GM18868 (cell line): ENCODE results near the gene PRKCA.

ENCODE experiments used
- ATAC-seq: cut with Tn5 transposase; IDR thresholded peaks from one replicate; pipeline ENCODE4 v1.9.1; 2021; ENCODE audit warnings: mild to moderate bottlenecking, moderate library complexity; ENCODE audit not compliant: unreplicated experiment

Gene PRKCA

DNA sequence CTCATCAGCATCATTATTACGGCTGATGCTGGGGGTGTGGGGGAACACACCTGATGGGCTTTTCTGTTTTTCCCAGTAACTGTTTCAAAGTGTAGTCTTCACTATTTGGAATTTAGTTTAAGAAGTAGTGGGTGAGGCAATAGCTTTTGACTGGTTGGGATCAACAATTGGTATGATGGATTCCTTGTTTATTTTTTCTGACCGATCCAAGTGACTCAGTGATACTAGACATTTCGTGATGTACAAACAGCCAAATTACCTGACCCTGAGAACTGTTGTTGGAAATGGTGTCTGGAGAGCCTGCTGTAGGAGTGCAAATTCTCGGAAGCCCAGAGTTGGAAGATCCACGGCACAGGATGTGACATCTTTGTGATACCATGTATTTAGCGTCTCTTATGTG is 204.2 kb downstream of the PRKCA start:
- ATAC-seq, result no peak

DNA sequence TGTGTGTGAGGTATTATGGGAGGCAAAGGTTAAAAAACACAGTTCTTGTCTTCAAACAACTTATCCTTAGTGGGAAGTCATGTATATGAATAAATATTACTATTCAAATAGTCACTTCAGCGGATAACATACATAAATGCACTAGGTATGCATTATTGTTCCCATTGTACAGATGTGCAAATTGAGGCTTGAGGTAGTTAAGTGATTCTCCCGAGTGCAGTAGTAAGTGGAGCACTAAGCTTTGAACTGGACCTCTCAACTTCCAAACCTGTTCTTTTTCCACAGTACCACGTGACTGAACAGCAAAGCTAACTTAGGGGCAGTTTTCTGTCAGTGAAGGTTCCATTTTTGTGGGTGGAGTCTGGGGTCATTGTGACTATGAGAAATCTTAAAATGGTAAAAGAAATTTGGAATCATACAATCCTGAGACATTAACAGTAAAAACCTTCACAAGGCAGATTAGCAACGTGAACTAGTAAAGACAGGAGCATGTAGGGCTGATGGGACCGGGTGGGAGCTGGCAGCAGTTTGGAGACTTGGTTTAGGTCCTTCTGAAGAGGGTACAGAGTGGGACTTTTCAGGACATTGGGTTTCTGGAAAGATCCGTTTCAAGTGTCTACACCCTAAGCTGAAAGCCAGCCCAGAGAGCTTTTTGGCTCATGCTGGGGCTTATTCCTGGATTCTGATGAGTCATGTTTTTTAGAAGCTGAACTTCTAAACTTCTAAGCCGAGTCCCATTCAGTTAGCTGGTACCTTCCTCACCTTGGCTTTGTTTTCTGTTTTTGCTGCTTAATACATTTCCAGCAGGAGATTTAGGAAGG is 204.9 kb downstream of the PRKCA start:
- no peak for ATAC-seq

DNA sequence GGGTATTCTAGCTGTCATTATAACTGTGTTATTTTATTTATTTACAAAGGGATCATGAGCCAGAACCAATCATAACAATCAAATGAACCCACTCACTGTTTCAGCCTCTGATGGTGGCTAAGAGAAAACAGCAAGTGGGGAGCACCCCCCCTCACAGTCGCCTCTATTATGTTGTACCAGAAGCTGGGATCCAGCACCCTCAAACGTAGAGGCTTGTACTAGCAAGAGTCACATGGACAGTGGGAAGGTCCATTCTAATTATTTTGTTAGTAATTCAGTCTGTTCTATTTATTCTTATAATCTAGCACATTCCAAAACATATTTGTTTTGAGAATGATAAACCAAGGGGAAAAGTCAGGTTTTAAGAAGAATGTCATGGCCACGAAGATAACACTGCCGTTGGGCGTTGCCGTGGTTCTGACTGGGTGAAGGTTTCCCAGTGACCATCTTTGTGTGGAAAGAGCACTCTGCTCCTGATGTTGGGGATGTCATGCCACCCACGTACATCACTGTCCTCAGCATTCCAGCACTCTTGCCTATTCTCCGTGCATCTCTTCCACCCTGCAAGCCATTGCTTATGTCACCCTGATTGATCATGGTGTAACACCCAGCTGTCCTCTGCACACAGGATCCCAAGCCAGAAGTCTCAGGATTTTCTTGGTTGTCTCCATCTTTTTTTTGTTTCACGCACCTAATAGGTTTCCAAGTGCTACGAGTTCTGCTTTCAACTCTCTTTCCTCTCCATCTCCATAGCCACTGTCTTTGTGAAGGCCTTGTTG is 205.8 kb downstream of the PRKCA start:
- ATAC-seq, result no peak

DNA sequence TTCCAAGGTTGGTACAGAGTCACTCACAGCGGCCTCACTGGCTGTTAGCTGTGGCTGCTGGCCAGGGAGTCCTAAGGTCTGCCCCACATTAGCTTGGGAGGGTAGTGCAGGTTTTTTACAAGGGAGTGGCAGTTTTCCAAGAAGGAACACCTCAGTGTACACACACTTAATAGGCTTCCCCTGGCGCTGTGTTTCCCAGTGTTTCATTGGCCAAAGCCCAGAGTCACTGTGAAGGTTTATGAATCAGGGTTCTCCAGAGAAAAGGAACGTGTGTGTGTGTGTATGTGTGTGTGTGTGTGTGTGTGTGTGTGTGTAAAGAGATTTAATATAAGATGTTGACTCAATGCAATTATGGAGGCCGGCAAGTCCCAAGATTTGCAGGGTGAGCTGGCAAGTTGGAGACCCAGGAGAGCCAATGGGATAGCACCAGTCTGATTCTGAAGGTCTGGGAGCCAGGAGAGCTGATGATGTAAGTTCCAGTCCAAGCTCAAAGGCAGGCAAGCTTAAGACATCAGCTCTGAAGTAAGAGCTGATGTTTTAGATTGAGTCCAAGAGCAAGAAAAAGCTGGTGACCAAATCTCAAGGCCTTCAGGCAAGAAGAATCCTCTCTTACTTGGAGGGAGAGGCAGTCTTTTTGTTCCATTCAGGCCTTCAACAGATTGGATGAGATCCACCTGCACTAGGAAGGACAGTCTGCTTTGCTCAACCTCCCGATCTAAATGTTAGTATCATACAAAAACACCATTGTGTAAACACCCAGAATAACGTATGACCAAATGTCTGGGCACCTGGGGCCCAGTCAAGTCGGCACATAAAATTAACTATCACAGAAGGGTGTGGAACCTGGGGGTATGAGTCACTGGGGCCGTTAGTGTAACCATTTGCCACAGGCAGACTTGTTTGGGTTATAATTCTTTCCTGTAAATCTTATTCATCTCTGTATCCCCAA is 206.8 kb downstream of the PRKCA start:
- ATAC-seq, result no peak

DNA sequence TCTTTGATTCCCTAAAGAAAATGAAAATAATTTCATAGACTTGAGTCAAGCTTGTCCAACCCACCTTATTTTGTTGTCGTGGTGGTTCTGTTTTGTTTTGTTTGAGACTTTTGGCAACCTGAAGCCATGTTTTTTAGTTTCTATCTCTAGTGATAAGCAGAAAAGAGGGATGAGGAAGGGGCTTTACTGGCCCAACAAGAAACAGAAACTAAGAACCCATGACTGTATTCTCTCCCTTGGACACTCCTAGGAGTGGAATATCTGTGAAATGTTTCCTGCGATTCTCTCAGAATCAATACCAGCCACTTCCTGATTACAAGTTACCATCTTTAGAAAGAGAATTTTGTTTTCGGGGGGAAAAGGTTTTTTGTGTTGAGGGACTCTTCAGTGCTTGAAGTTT is 207.5 kb downstream of the PRKCA start:
- no peak for ATAC-seq

DNA sequence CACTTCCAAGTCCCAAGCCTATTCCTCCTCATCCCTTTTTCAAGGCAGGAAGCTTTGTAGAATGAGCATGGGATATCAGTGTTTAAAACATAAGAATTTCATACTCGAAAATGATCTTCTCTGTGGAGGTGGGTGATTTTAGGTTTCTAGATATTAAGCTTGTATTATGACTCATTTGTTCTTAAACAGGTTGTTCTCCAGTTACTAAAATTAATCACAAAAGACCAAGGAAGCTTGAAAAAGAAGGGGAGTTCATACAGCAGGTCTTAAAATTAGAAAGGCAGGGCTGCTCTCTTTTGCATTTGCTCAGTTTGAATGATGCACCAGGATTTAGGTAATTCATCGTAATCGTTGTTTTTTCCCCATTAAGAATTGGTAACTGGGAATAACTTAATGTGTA is 208.7 kb downstream of the PRKCA start:
- ATAC-seq, result no peak

DNA sequence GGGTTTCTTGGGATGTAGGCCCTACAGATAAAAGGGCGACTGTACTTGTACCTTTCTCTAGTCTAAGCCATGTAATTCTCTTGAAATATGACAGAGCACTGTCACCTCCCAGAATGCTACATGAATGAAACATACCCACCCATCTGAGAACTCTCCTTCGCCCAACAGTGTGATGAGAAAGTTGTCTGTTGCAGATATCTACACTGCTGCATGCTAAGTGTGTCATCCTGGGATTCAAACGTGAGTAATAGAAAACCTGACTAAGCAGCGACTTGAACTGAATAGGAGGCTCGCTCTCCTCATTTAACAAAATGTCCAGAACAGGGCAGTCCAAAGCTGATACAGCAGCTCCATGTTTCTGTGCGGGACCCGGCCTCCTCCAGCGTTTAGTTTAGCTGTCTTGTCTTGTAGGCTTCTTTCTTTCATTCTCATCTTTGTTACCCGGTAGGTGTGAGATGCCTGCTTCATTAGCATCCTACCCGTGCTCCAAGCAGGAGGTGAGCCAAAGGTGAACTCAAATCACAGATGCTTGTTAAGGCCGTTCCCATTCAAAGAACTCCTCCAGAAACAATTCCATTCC is 211.9 kb downstream of the PRKCA start:
- ATAC-seq, result no peak

DNA sequence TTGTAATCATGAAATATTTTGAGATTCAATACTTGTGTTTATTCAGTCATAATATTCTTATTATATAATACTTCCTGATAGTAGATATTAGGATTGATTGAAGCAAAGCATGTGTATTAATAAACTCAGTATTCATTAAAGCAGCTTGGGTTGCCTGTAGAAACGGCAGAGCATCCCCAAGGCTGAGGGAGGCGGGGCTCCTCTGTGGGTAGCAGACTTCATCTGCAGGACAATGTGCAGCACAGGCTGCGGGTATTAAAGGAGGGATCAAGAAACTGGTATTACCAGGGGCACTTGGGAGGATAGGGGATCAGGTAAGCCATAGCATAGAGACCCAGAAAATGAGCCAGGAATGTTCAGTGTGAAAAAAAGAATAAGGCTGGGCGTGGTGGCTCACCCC is 213.6 kb downstream of the PRKCA start:
- ATAC-seq, result no peak

DNA sequence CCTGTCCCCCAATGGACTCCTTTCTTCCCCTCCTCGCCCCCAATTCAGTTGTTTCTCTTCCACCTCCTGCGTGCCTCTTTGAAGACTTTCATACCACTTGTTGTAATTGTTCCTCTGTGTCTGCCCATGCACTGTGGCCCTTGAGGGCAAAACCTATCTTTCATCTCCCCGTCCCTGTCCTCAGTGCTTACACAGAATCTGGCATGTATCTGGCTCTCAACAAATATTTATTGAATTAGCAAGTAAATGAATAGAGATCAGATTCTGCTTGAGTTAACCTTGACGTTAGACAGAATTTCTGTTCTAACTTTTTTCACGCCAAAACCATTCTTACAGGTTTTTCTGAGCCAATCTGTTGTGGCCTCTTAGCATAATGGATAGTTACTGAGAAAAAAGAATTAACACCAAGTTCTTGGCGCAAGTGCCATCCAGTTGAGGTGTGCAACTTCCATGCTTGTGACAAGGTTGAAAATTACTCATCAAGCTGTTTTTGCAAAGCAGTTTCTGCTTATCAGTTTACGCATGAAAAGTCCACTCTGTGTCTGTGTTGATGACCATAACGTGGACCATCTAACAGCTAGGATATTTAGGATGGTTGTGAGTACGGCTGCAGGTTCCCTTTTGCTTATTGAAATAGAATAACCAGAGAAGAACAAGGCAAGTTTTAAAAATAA is 215.1 kb downstream of the PRKCA start:
- no peak for ATAC-seq

DNA sequence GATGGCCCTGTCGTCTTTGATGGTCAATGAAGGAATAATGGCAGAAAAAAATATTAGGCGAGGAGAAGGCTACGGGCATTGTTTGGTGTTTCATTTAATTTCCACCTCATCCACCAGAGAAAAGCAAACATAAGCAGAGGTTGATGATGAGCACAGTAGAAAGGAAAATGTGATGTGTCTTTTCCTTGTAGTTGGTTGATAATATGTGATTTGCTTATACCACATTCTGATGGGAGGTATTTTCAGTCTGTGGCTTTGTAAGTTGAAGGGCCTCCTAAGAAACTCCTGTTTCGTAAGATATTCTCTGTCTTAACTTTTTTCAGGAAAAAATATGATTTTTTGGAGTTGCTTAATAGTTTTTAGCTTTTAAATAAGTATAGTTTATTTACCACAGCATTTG is 215.7 kb downstream of the PRKCA start:
- no peak for ATAC-seq

DNA sequence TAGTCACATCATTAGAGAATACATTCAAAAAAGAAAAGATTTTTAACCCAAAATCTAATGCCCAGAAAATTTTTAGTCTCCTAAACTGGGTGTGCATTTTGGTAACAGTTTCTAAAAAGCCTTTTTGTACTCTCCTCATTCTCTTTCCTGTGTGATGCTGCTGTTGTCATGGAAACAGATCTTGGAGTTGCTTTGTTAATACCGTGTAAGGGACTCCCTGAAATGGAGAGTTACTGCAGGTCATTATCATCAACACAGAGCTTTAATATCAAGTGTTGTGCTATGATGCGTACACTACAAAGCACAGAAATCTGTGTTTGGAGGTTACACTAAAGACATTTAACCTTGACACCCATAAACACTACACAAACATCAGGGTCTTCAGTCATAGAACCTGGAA is 216.3 kb downstream of the PRKCA start:
- no peak for ATAC-seq

DNA sequence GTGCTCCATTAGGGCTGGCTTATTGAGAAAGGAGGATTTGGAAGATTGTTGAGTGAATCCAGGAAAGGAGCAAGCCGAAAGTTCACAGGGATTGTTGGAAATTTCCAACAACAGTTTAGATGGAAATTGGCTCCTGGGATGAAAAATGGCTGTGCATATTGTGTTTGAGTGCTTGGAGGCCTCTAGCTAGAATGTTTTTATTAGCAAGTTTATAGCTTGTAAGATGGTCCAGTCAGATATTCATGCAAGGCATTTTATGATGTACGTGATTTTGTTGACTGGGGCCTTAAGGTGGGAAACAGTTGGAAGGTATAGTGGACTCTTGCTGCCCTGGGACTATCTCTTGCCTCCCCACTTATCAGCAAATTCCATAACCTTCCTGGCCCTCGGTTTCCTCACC is 216.7 kb downstream of the PRKCA start:
- no peak for ATAC-seq

DNA sequence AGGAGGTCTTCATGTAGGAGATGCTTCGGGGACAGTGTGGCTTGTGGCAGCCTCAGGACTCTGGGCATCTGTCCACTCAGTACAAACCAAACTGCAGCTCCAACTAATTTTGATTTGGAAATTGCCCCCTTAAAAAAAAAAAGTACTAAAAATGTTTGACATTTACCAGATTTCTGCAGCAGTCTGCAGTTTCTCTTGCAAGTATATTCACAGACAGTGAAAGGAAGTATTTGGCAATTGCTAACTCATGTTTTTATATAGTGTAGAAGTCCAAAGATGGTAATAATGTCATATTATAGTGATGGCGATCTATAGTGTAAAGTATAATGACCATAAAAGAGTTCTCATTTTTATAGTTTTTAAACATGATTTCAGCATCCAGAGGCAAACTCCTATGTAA is 218.6 kb downstream of the PRKCA start:
- no peak for ATAC-seq

DNA sequence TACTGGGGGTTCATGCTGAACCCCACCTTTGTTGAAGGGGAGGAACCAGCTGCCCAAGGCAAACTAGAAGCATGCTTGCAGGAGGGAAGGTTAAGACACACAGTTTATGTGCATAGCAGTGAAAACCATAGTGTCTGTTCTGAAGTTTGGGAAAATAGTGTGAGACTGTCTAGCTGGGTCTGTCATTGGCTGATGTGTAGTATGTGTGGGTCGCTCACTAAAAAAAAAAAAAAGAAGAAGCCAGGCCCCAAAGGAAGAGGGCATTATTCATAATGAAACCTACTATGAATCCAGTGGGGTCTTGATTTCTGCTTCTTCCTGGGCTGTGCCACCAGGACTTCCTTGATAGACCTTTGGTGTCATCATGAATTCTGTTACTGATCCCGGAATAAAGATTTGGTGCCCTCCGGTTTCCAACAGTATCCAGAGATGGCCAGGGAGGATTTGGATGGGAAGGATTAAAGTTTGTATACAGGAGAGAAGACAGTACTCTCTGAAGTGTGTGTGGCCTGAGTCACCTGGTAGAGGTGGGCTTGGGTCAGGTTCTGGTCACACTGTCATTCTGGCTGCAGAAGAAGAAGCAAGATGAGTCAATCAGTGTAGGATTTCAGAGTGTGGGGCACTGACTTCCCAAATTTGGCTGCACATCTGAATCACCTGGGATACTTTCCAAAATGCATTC is 220.3 kb downstream of the PRKCA start:
- ATAC-seq, result no peak

DNA sequence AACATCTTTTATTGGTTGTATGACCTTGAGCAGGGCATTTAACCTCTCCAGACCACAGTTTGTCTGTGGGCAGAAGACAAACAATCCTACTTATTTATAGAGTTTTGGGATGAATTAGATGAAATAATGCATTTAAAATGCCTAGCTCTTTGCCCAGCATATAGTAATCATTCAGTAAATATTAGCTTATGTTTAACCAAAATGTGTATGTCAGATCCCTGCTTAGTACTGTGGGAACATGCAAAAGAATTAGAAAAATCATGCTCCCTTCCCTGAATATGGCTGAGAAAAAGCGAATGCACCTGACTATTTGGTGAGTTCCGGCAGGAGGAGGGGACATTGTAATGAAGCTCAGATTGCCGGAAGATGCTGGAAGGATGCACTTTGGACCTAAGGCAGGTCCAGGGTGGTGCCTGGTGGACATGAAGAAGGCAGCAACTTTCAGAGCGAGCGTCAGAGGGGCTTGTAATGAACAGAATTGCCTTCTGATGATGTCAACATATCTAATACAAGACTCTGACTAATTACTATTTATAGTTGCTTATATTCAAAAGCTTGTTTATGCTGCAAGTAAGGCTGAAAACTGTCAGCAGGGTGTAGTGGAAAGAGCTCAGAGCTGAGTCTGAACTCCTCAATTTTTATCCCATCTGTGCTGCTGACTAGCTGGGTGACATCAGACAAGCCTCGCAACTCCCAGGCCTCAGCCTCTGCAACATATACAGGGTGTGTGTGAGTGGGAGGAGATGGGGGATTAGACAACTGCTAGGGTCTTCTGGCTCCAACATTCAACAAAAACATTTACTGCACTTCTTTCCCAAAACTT is 221.2 kb downstream of the PRKCA start:
- no peak for ATAC-seq

DNA sequence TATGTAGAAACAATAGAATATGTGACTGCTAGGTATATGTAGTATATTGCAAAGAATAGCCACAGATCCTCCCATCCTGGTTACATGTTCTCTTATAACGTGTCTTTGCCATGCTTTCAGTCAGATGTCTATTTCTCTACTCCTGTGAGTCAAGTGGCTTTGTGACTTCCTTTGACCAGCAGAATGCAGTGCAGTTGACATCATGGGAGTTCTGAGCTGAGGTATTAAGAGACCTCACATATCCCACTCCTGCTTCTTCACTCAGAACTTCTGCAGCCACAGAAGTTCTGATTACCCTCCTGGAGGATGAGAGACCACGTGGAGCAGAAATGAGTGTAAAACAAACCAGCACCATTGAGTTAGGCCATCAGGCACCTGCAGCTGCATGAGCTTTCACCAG is 222.5 kb downstream of the PRKCA start:
- no peak for ATAC-seq

DNA sequence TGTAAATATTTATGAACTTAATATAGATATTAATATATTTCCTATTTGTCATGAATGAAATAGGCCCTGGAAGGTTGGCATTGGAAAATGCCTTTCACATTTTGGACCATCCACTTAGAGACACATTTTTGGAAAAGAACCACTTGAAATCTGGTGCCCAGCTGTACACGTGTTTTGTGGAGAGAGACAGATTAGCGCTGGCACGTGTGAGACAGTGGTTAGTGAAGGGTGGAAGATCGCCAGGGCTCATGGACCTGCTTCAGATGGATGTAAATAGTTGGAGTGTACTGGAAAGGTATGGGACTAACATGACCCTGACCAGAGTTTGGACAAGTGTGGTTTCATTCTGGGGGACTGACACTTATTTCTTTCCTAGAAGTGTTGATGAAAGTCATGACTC is 222.9 kb downstream of the PRKCA start:
- ATAC-seq, result no peak

DNA sequence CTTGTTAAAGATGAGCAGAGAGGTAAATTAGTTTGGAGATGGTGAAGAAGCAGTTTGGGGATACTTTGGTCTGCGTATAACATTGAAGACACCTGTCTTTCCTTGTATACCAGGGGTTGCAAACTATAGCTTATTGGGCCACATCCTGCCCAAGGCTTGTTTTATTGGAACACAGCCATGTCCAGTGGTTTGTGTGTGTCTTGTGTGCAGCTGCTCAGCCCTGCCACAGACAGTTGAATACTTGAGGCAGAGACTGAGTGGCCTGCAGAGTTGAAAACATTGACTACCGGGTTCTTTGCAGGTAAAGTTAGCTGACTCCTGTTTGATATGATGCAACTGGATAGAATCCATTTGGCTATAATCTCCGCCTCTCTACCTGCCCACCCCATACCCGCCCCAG is 224.4 kb downstream of the PRKCA start:
- ATAC-seq, result no peak

DNA sequence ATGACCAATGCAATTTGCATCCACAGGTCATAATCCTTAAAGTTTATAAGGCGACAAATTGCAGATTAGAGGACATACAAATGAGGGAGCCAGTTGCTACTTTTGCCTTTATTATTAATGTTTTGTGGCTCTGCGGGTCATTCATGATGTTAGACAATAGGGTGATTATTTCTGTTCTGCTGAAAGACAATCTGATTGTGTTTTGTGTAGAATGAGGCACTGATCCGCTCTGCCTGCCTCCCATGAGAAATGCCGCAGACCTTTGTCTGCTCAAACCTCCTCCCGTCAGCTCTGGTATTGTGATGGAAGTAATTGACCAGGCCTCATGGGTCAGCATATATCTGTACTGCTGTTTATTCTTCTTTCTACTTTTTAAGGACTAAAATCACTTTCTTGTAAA is 224.9 kb downstream of the PRKCA start:
- no peak for ATAC-seq
